B cell (primary cell): ENCODE measurements around the gene CLCN2. TPM values are rescaled to one million over a fixed set of nuclear protein-coding genes. Genes with fewer than 3 reads are reported as not detected.

Source experiments
- ATAC-seq: fragments of 200-7000 bp; cut with Tn5 transposase; one replicate; pipeline ENCODE4 v1.10.0; 2021; ENCODE audit warnings: low read depth, mild to moderate bottlenecking, moderate number of reproducible peaks, moderate library complexity
- CTCF ChIA-PET: fragments of 350-600 bp; sonication (Branson Sonifier 250); formaldehyde crosslinking; loops from one replicate; lab custom pipeline; 2021; ENCODE audit warnings: antibody characterized with exemption, inconsistent platforms; lab: Charles Lee
- POLR2A ChIA-PET: fragments of 350-600 bp; sonication (Branson Sonifier 250); formaldehyde crosslinking; loops from one replicate; lab custom pipeline; 2021; ENCODE audit warnings: antibody characterized with exemption; lab: Charles Lee
- DNase-seq: peaks from one replicate; pipeline ENCODE4 v3.0.0; 2013
- H2AFZ ChIP-seq: 2 replicates; pipeline ENCODE4 v1.6.1; 2012; ENCODE audit warnings: mild to moderate bottlenecking, low read depth, low read length; ENCODE audit not compliant: insufficient read depth, poor library complexity, severe bottlenecking
- H3K27ac ChIP-seq, 2 donors: 1 replicate in 1 of 2; 2 replicates in 1 of 2; pipeline ENCODE4 v1.5.1; 2012 to 2013; ENCODE audit warnings: low read length in 2 of 2, mild to moderate bottlenecking in 2 of 2, moderate library complexity in 1 of 2
- H3K27me3 ChIP-seq, 4 experiments: fragments of 200-600 bp in 1 of 4; sonication (generic) in 1 of 4; replicated peaks in 1 of 4; 1 replicate in 2 of 4; 2 replicates in 2 of 4; pipeline versions ENCODE4 v1.6.1 to v1.7.0; 2013 to 2016; ENCODE audit warnings: low read length in 3 of 4, mild to moderate bottlenecking in 2 of 4, mixed read lengths in 1 of 4, moderate library complexity in 1 of 4; ENCODE audit not compliant: insufficient read depth in 4 of 4, control insufficient read depth in 3 of 4; ENCODE audit errors: control extremely low read depth in 1 of 4
- H3K36me3 ChIP-seq, 2 experiments: replicated peaks in 1 of 2; 1 replicate in 1 of 2; 2 replicates in 1 of 2; pipeline versions ENCODE4 v1.6.1 to v1.7.1; 2013; ENCODE audit warnings: low read length in 1 of 2; ENCODE audit not compliant: insufficient read depth in 2 of 2, control insufficient read depth in 1 of 2; ENCODE audit errors: control extremely low read depth in 1 of 2, extremely low read depth in 1 of 2
- H3K4me1 ChIP-seq, 2 donors: fragments of 200-600 bp in 1 of 2; sonication (generic) in 1 of 2; 1 replicate in 1 of 2; 2 replicates in 1 of 2; pipeline versions ENCODE4 v1.5.1 to v1.6.1; 2013 to 2017; ENCODE audit warnings: low read length in 2 of 2; ENCODE audit not compliant: control insufficient read depth in 2 of 2, insufficient read depth in 2 of 2
- H3K4me2 ChIP-seq: replicated peaks from 2 replicates; pipeline ENCODE3; 2012; ENCODE audit warnings: mild to moderate bottlenecking, low read depth, low read length; ENCODE audit not compliant: poor library complexity, severe bottlenecking
- H3K4me3 ChIP-seq, 5 experiments: fragments of 200-600 bp in 1 of 5; sonication (generic) in 1 of 5; 1 replicate in 3 of 5; 2 replicates in 2 of 5; pipeline versions ENCODE4 v1.5.1 to v1.7.0; 2011 to 2016; ENCODE audit warnings: low read length in 4 of 5, mild to moderate bottlenecking in 4 of 5, low read depth in 2 of 5, control low read depth in 1 of 5, moderate library complexity in 1 of 5; ENCODE audit not compliant: insufficient read depth in 1 of 5; ENCODE audit errors: control extremely low read depth in 1 of 5, extremely low read depth in 1 of 5
- H3K79me2 ChIP-seq: fragments of 200-600 bp; sonication (generic); one replicate; pipeline ENCODE4 v1.6.0; 2016; ENCODE audit warnings: low read length; ENCODE audit not compliant: control insufficient read depth, insufficient read depth
- H3K9ac ChIP-seq: fragments of 200-600 bp; sonication (generic); 2 replicates; pipeline ENCODE4 v1.6.1; 2017; ENCODE audit warnings: mild to moderate bottlenecking, low read length, moderate library complexity
- H3K9me3 ChIP-seq, 3 donors: one replicate each; pipeline versions ENCODE4 v1.6.1 to v1.7.1; 2013; ENCODE audit warnings: low read length in 2 of 3; ENCODE audit not compliant: control insufficient read depth in 2 of 3, insufficient read depth in 1 of 3; ENCODE audit errors: control extremely low read depth in 1 of 3
- H4K20me1 ChIP-seq: 2 replicates; pipeline ENCODE4 v1.6.0; 2012; ENCODE audit warnings: mild to moderate bottlenecking, low read length; ENCODE audit not compliant: insufficient read depth, control insufficient read depth, poor library complexity, severe bottlenecking
- H3K27ac Mint-ChIP-seq: one replicate; pipeline ENCODE4 v1.8.0; 2021; ENCODE audit warnings: mixed read lengths
- H3K27me3 Mint-ChIP-seq: one replicate; pipeline ENCODE4 v1.8.0; 2021; ENCODE audit warnings: mixed read lengths
- H3K4me1 Mint-ChIP-seq: one replicate; pipeline ENCODE4 v1.8.0; 2021; ENCODE audit warnings: mixed read lengths
- H3K4me3 Mint-ChIP-seq: one replicate; pipeline ENCODE4 v1.8.0; 2021; ENCODE audit warnings: mixed read lengths
- H3K9me3 Mint-ChIP-seq: one replicate; pipeline ENCODE4 v1.8.0; 2022; ENCODE audit warnings: mixed read lengths; ENCODE audit not compliant: insufficient read depth
- EZH2 ChIP-seq: IDR thresholded peaks from 2 replicates; pipeline ENCODE4 v1.6.1; 2012; ENCODE audit warnings: borderline replicate concordance, low read depth, mild to moderate bottlenecking, moderate library complexity, low read length; ENCODE audit not compliant: insufficient read depth, poor library complexity, severe bottlenecking
- WGBS: methylation state at CpG from one replicate; pipeline ENCODE4 v1.1.5; 2013; ENCODE audit warnings: missing lambda C conversion rate; ENCODE audit not compliant: insufficient coverage; 5-methylcytosine and 5-hydroxymethylcytosine counted together
- intact Hi-C: fragments of 100-400 bp; cut with micrococcal nuclease; formaldehyde crosslinking; loops from one replicate; pipeline ENCODE4 v1.10.0; 2022
- polyA plus RNA-seq: library from polyadenylated mRNA; depleted of rRNA; stranded (reverse); fragments of >200 nt; gene quantifications from 2 replicates; pipeline ENCODE4 v1.2.3, GENCODE V29; 2012
- total RNA-seq, 2 donors: library from RNA; stranded (reverse); fragments of 120-200 nt in 1 of 2; gene quantifications; 1 replicate in 1 of 2; 2 replicates in 1 of 2; pipeline versions ENCODE4 v1.2.3 to v1.2.4, GENCODE V29; 2013 to 2022
- TF ChIP-seq, protein P1 (sequence below): fragments of 200-600 bp; IDR thresholded peaks from one replicate; pipeline ENCODE4 v1.8.0; 2022; ENCODE audit warnings: antibody characterized with exemption, mild to moderate bottlenecking

The CLCN2 gene
- total and polyA plus RNA-seq, 2 donors (not counting 1 experiment from before 2014, with no cell fraction given) = 6.1 to 8.1 TPM

DNA sequence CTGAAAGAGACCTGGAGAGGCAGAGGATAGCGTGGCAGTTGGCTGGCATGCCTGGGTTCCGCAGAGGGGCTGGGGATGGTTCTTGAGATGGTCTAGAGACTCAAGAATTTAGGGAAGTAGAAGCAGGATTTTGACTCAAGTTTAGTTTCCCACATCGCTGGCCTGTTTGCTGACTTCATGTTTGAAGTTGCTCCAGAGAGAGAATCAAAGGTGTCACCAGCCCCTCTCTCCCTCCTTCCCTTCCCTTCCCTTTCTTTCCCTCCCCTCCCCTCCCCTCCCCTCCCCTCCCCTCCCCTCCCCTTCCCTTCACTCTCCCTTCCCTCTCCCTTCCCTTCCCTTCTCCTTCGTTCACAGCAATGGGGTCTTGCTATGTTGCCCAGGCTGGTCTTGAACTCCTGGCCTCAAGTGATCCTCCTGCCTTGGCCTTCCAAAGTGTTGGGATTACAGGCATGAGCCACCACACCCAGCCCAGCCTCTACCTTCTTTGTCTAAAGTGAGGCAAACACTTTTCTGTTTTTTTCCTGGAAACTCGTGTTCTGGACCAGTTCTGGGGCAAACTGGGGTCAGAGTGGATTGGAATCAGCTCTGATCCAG, 28.6 kb upstream of the CLCN2 start:
- H4K20me1 ChIP-seq = no peaks in the 10 kb centered on the region
- no peaks in the 10 kb centered on the region for H3K4me1 ChIP-seq
- no peak overlapping the region for H3K27ac Mint-ChIP-seq
- ChIA-PET POLR2A (no interaction called here), CTCF (interaction anchor here (0.8 to 1.4 kb wide), 2 partner anchors 18 to 22 kb away, joined by 3 to 6 read pairs; no protein-coding TSS in a partner anchor)
- no peak overlapping the region for H2AFZ ChIP-seq
- H3K4me3 ChIP-seq = no peak overlapping the region
- peaks cover 55% of the 10 kb centered on the region for H3K27me3 Mint-ChIP-seq
- H3K9me3 ChIP-seq = no peaks in the 10 kb centered on the region
- ATAC-seq (no peak), DNase-seq (no peak)
- no peak overlapping the region for H3K4me3 Mint-ChIP-seq
- H3K9me3 Mint-ChIP-seq = no peaks in the 10 kb centered on the region
- intact Hi-C loops = no loop called here
- peaks cover 0 to 16% (median 2%) of the 10 kb centered on the region in 4 experiments for H3K27me3 ChIP-seq
- no peaks in the 10 kb centered on the region for H3K36me3 ChIP-seq
- 83% methylated on average over 4 of the region's 5 CpGs for WGBS
- no peak overlapping the region for H3K27ac ChIP-seq
- no peaks in the 10 kb centered on the region for H3K4me1 Mint-ChIP-seq
- no peaks in the 10 kb centered on the region for H3K79me2 ChIP-seq
- TF ChIP-seq EZH2 = no peak
- TF ChIP-seq, protein P1, sequence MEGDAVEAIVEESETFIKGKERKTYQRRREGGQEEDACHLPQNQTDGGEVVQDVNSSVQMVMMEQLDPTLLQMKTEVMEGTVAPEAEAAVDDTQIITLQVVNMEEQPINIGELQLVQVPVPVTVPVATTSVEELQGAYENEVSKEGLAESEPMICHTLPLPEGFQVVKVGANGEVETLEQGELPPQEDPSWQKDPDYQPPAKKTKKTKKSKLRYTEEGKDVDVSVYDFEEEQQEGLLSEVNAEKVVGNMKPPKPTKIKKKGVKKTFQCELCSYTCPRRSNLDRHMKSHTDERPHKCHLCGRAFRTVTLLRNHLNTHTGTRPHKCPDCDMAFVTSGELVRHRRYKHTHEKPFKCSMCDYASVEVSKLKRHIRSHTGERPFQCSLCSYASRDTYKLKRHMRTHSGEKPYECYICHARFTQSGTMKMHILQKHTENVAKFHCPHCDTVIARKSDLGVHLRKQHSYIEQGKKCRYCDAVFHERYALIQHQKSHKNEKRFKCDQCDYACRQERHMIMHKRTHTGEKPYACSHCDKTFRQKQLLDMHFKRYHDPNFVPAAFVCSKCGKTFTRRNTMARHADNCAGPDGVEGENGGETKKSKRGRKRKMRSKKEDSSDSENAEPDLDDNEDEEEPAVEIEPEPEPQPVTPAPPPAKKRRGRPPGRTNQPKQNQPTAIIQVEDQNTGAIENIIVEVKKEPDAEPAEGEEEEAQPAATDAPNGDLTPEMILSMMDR = no peak
- no peak overlapping the region for H3K4me2 ChIP-seq
- H3K9ac ChIP-seq = no peak overlapping the region

DNA sequence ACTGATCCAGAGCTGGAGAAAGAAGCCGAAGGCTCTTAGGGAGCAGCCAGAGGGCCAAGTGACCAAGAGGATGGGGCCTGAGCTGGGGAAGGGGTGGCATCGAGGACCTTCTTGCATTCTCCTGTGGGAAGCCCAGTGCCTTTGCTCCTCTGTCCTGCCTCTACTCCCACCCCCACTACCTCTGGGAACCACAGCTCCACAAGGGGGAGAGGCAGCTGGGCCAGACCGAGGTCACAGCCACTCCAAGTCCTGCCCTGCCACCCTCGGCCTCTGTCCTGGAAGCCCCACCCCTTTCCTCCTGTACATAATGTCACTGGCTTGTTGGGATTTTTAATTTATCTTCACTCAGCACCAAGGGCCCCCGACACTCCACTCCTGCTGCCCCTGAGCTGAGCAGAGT, 28.0 kb upstream of the CLCN2 start:
- H3K27ac Mint-ChIP-seq = no peak overlapping the region
- H3K4me3 Mint-ChIP-seq = no peak overlapping the region
- DNase-seq (no peak), ATAC-seq (no peak)
- no peaks in the 10 kb centered on the region for H3K4me1 Mint-ChIP-seq
- no peaks in the 10 kb centered on the region for H3K9me3 Mint-ChIP-seq
- H3K79me2 ChIP-seq = no peaks in the 10 kb centered on the region
- CTCF ChIA-PET = no interaction called here
- no peak overlapping the region for H3K4me2 ChIP-seq
- H3K27me3 ChIP-seq = peaks cover 0 to 23% (median 2%) of the 10 kb centered on the region in 4 experiments
- H3K9ac ChIP-seq = no peak overlapping the region
- 25% methylated on average over 2 of the region's 5 CpGs for WGBS
- H3K27me3 Mint-ChIP-seq = peaks cover 60% of the 10 kb centered on the region
- H2AFZ ChIP-seq = no peak overlapping the region
- no peak overlapping the region for H3K4me3 ChIP-seq
- POLR2A ChIA-PET = no interaction called here
- H3K4me1 ChIP-seq = no peaks in the 10 kb centered on the region
- TF ChIP-seq, protein P1 = no peak
- no peak for TF ChIP-seq EZH2
- H4K20me1 ChIP-seq = no peaks in the 10 kb centered on the region
- intact Hi-C loops = no loop called here
- H3K27ac ChIP-seq = no peak overlapping the region
- no peaks in the 10 kb centered on the region for H3K9me3 ChIP-seq
- H3K36me3 ChIP-seq = no peaks in the 10 kb centered on the region
